Stimulated activated CD8-positive, alpha-beta memory T cell treated with anti-CD3 and anti-CD28 coated beads, Interleukin-15, amount 100 ng/mL, for 4 hours (primary cell): Measurements from ENCODE around the gene ABHD17C.
"Not testable (repeated sequence)": the region's sequence is repeated elsewhere in the genome, so short reads cannot be mapped to it uniquely, and the experiment has no call there.

ENCODE experiments used
- DNase-seq, 2 donors: peaks; one replicate each; pipeline ENCODE4 v3.0.0-alpha.2; 2020; ENCODE audit warnings: low read depth in 2 of 2

ABHD17C gene

DNA sequence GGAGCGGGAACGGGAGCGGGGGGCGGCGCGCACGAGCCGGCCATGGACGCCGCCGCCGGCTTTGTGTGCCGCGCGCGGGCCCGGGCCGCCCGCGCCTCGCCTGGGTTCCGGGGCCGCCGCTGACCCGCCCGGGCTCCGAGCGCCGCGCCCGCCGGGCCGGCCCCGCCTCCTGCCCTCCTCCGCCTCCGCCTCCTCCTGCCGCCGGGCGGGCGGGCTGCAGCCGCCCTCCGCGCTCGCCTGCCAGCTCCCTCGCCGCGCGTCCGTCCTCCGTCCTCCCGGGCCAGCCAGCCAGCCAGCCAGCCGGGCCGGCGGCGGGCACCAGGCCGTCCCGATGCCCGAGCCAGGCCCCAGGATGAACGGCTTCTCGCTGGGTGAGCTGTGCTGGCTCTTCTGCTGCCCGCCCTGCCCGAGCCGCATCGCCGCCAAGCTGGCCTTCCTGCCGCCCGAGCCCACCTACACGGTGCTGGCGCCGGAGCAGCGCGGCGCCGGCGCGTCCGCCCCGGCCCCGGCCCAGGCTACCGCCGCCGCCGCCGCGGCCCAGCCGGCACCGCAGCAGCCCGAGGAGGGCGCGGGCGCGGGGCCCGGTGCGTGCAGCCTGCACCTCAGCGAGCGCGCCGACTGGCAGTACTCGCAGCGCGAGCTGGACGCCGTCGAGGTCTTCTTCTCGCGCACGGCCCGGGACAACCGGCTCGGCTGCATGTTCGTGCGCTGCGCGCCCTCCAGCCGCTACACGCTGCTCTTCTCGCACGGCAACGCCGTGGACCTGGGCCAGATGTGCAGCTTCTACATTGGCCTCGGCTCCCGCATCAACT lies at the start of gene ABHD17C:
Gene ABHD17C (plus strand): TSS at position 212 of the 812 bp plus-strand sequence. CDS start 120 bp downstream, at position 332.
- DNase-seq = peak in 1 of 2 donors; percentile 29

DNA sequence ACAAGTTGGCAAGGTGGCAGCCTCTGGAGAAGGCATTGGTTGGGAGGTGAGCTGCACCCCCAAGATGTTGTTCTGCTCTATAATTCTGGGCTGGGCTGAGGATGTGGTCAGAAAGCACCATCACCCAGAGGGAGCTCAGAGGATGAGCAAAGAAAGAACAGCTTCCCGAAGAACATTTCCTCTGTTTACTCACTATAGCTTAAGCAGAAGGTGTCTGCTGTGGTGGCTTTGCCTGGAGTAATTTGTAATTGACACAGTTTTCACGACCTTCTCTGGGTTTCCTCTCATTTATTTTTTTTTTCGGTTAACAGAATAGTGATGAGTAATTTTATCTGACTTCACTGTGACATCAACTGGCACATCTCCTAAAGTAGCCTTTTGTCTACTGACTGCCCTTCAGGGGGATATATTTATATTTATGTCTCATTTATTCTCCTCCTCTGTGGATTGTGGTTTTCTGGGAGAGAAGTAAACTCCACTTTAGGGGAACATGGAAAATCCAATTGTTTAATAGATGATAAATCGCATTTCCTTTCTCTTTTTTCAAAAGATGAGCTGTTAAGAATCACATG lies 49.5 kb upstream of the ABHD17C start:
- no peak for DNase-seq

DNA sequence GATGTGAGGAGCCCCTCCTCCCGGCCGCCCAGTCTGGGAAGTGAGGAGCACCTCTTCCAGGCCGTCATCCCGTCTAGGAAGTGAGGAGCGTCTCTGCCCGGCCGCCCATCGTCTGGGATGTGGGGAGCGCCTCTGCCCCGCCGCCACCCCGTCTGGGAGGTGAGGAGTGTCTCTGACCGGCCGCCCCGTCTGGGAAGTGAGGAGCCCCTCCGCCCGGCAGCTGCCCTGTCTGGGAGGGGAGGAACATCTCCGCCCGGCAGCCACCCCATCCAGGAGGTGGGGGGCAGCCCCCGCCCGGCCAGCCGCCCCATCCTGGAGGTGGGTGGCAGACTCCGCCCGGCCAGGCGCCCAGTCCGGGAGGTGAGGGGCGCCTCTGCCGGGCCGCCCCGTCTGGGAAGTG lies 47.7 kb upstream of the ABHD17C start:
- DNase-seq = not testable (repeated sequence)

DNA sequence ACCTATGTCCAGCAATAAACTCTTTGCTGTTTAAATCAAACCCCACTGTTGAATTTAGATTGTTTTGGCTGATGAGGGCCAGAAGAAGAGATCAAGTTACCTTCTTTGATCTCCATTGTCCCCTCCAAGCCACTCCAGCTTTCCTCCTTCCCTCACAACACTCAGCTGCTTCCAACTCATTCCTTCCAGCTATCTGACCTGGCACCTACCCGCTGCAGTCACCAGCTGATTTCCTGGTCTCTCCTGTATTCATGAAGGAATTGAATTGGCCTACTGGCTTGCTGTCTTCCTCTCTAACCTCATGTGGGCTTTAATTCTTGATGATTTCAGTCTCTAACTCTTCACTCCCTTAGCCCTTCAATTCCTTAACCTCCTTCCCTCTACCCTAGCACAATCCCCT lies 40.8 kb upstream of the ABHD17C start:
- no peak for DNase-seq

DNA sequence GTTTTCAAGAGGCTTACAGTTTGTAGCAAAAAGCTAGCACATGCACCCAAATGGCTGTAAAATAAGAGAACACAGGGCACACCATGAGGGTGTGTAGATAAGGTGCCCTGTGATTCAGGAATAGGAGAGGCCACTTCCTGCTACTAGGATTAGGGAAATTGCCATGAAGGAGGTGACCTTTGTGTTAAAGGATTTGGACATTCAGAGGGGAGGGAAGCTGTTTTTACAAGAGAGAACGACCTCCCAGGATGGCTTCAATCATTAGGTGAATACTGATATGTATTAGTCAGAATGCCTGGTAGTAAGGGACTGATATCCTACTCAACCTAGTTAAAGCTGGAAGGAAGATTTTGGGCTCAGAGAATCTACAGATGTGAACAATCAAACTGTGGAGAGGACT lies 35.7 kb upstream of the ABHD17C start:
- DNase-seq = no peak

DNA sequence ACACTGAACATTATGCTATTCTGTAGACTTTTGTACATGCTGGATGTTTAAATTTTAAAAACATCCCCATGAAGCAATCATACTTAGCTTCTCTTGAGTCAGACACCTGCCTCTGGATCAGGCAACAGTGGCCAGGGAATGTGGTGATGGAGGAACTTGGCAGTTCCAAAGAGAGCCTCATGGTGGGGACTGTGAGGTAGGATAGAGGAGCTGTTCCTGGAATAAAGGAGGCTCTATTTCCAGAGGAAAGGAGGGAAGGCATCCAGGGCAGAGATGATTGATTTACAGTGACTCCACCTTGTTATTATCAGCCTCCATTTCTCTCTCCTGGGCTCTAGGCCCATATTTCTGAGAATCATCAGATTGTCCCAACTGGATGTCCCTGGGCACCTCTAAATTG lies 35.0 kb upstream of the ABHD17C start:
- DNase-seq = no peak

DNA sequence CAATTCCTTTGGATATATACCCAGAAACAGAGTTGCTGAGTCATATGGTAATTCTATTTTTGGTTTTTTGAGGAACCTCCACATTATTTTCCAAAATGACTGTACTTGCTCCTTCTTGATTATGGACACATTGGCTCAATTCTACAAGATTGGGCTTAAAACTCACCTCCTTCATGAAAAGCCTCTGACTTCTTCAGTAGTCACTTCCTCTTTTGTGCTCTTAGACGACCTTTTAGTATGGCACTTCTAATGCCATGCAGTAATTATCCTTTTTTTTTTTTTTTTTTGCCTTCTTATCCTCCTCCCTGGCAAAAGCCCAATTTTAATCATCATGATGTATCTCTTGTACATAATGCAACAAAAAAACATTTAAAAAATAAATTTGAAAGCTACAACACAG lies 33.0 kb upstream of the ABHD17C start:
- DNase-seq = no peak

DNA sequence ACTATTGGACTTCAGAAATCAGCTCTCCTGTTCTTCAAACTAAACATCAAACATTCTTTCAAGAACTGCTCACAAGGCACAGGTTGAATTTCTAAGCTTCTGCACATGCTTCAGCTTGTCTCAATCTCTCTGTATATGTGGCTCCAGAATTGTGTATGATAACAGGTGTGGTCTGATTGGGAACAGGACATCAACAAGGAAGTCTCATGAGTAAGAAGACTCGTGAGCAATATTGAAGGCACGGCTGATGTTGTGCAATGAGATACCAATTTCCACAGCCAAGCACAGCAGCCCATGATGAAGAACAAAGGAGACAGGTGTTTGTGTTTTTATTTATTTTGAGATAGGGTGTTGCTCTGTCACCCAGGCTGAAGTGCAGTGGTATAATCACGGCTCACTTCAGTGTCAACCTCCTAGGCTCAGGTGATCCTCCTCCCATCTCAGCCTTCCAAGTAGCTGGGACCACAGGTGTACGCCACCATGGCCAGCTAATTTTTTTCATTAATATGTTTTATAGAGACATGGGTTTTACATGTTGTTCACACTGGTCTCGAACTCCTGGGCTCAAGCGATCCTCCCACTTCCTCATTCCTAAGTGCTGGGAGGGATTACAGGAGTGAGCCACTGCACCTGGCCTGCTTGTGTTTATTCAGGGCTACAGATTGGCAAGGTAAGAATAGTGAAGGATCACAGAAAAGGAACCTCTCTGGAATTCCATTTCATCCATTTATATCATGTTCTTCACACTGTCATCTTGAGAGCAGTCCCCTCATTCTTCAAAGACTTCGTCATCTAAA lies 32.2 kb upstream of the ABHD17C start:
- no peak for DNase-seq

DNA sequence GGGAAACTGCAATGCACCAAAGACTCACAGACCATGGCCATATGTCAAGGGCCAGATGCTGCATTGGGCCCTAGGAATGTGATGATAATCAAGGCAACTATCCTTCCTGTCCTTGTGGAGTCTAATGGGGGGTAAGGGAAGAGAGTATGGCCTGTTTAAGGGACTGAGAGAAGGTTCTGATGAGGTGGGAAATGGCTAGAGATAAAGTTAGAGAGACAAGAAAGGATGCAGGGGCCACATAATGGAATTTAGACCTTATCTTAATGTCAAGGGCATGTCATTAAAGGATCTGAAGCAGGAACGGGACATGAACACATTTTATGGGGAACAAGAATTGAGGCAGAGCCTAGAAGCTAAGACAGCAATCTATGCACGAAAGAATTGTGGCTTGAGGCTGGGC lies 30.0 kb upstream of the ABHD17C start:
- no peak for DNase-seq

DNA sequence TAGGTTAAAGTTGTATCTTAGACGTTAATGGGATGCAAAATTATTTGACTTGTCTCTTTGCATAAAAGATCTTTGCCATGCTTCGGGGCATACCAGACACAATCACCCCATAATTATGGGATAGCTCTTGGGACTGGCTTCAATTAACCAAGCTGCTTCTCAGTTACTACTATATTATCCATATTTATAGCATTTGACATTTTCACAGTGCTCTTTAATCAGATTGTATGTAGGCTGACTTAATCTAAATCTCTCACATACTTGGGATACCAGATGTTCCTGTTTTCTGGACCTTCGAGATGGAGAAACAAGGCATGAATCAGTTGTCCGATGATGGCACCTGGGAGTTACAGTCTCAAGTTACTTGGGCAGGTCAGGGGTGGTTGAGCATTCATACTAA lies 27.2 kb upstream of the ABHD17C start:
- no peak for DNase-seq

DNA sequence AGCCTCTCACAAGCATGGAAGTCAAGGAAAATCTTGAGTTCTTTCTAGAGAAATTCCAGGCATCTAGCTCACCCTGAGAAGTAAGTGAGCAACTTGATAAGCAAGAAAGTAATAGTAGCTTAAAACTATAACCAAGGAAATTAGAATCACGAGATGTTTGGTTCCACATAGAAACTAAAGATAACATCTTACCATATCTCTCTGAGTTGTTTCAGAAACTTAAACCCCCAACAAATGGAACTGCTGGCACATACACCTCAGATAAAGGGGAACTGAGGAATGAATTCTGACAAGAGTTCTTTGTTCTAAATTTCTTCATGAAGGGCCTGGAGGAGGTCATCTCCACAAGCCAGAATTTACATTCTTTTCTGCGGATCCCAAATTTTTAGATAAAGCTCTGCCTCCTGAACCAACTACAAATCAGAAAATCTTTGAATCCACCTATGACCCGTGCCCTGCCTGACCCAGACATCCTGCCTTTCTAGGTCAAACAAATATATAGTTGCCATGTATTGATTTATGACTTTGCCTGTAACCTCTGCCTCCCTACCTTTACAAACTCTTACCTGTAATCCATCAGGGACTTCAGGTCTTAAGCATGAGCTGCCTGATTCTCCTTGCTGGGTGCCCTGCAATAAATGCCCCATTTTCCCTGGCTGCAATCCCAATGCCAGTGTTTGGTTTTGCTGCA lies 26.4 kb upstream of the ABHD17C start:
- DNase-seq = no peak

DNA sequence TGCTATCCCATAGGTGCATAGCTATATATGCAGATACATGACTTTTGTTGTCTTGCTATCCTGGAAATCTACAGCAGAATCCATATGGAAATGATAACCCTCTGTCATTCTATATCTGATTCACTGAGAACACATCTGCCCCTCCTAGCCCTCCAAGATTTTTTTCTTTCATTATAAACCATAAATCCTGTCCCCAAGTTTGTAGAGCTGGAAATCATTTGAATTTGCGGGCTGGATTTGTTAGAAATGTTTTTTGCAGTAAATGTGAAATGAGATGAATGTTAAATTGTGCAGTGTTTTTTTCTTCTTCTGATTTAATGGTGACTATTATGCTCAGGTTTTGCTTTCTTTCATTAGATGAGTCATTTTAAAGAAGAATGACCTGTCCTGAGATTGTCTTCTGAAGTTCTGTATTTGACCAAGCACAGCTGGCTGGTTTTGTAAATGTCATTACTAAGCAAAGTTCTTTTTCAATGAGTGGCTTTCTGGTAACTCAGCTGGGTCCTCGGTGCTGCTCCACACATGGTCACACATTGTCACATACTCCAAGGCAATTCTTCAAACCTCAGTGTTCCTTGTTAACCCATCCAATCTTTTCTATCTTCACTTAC lies 25.3 kb upstream of the ABHD17C start:
- DNase-seq = no peak

DNA sequence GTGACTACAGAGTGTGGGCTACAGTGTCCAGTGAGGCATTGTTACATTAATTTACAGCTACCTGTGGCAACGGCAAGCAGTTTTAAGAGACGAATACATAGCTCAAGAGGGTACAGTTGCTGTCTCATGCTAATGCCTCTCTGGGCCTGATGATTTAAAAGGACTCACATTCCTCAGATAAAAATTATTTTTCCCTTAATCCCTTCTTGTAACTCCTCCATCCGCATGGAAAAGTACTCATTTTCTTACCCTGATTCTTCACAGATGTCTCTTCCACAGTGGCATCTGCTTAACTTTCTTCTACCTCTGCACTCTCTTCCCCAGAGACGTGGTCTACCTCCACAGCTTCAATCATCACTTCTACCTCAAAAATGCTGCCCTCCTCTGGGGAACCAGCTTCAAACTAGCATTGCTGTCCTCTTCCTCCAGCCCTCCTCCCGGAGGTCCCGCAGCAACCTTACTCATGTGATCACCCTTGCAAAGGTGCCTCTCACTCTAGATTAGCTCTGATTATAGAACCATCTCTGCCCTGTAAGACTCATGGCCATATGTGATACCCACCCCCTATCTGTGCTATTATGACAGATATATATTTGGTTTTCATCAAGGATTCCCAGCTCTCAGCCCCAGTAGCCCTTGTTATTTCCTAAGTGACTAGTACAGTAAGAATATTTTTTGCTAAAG lies 21.4 kb upstream of the ABHD17C start:
- DNase-seq = no peak

DNA sequence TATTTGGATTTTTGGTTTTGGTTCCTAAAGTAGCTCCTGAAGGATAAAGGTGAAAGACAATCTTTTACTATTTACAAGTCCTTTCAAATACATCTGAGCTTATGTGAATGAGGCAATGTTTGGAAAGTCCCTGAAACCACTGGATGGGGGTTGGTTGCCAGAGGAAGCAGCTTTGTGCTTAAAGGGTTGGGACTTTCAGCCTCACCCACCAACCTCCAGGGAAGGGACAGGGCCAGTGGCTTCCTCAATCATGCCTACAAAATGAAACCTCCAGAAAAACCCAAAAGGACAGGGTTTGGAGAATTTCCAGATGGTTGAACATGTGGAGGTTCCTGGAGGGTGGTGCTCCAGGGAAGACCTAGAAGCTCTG lies 20.9 kb upstream of the ABHD17C start:
- DNase-seq = no peak

DNA sequence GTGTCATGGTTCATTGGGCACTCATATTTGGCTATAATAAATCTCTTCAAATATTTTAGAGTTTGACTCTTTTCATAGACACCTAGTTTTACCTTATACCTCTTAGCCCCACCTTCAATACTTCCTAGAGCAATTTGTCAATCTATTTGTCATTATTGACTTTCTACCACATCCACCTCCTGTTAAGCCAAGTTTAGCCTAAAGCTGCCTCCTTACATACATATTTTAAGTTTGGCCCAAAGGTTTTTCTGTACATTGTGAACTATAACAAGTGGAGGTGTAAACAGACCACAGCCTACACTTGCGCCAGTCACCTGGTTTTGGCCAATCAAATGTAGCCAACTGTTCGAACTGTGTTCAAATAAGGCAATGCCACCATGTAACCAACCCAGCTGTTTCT lies 18.1 kb upstream of the ABHD17C start:
- no peak for DNase-seq

DNA sequence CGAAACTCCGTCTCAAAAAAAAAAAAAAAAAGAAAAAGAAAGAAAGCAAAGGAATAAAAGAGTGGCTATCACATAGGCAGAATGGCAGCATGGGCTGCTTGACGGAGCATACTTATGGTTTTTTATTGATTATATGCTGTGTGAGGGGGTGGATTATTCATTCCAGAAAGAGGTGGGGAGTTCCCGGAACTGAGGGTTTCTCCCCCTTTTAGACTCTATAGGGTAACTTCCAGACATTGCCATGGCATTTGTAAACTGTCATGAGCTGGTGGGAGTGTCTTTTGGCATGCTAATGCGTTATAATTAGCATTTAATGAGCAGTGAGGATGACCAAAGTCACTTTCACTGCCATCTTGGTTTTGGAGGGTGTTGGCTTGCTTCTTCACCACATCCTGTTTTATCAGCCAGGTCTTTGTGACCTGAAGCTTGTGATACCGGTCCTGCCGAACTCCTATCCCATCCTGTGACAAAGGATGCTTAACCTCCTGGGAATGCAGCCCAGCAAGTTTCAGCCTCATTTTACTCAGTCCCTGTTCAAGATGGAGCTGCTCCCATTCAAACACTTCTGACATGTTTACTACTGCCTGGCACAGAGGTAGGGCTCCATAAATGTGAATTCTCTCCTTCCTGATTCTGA lies 15.8 kb upstream of the ABHD17C start:
- no peak for DNase-seq

DNA sequence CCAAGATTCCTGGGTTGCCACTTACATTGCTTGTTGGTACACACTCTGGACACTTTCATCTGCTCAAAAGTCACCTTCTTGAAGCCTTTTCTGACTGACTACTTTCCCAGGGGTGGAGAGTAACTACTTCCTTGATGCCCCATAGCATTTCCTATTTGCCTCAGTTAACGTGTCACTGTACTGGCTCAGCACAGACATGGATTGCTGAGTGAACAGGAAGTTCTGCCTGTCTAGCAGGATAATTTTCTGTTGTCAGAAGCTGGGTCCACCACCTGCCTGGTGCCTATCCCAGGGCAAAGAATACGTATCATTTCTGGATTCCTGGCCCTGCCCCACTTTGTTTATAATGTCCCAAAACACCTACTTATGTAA lies 15.3 kb upstream of the ABHD17C start:
- no peak for DNase-seq

DNA sequence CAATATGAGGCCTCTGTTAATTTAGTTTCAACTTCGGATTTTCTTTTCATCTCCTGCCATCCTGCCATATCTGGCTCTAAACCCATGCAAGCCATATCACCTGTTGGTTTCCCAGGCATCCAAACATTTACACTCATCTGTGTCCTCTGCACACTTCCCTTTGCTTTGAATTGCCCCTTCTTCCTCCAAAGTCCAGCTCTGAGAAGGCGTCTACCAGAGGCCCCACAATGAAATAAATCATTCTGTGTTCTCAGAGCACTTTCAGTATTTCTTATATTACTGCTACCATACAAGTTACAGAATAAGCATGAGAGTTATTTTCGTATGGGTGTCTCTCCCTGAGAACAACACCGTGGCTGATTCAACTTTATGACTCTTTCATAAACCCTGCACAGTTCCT lies 12.9 kb upstream of the ABHD17C start:
- no peak for DNase-seq

DNA sequence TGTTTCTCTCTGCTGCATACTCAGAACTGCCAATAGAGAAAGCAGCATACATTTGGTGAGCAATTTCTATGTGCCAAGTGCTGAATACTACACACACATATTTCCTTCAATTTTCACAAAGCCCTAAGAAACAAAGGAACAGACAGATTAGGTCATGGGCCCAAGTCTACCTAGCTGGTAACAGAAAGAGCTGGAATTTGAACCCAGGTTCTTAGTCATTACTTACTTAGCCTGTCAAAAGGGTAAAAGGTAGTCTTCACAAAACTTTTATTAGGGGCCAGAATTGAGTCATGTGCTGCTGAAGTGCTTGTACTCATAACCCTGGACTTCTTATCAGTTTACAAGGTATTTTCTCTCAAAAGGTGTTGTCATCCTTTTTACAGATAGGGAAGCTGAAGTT lies 10.4 kb upstream of the ABHD17C start:
- no peak for DNase-seq

DNA sequence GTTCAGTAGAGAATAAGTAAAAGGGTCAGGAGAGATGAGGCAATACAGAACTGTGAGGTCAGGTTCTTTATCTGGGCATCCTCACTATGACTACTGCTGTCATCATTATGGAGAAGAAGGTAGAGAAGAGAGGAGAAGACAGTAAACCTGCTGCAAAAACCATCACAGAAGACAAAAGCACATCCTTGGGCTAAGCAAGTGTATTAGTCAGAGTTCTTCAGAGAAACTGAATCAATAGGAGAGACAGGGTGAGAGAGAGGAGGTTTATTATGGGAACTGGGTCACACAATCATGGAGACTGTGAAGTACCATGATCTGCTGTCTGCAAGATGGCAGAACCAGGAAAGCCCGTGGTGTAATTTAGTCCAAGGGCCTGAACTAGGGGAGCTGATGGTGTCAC lies 9.5 kb upstream of the ABHD17C start:
- DNase-seq = no peak

DNA sequence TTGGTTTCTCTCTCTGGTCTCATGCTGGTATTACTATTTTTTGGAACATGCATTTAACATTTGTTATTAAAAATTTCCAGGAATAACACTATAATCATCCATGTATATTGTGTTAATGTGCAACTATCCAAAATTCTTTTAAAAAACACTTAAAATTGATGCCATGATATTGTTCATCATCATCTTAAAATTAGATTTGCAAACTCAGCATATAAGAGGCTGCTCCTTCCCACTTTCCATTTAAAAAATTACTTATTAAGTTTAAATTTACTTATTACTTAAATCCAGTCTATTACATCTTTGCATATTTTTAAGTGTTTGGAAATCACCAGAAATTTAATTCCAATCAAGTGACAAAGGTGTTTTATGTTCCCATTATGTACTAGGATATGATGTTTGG lies 5.8 kb upstream of the ABHD17C start:
- no peak for DNase-seq
